HepG2 (cell line): ENCODE measurements around the gene PIKFYVE. TPM values are rescaled to one million over a fixed set of nuclear protein-coding genes. Genes with fewer than 3 reads are reported as not detected.

Experiments
- CBX2 ChIP-seq, 2 experiments: fragments of 200-600 bp in 1 of 2; sonication (generic); formaldehyde crosslinking in 1 of 2; IDR thresholded peaks; 2 replicates each; pipeline versions ENCODE4 v1.7.0 to v1.8.1; 2018 to 2022; ENCODE audit warnings: low read depth in 2 of 2, low read length in 1 of 2, mild to moderate bottlenecking in 1 of 2, missing genetic modification reagents in 1 of 2
- HDAC2 ChIP-seq: sonication (generic); formaldehyde crosslinking; IDR thresholded peaks from 2 replicates; pipeline ENCODE4 v1.4.0; 2020; ENCODE audit warnings: missing genetic modification reagents
- HOXA3 ChIP-seq: sonication (generic); formaldehyde crosslinking; IDR thresholded peaks from 2 replicates; pipeline ENCODE4 v1.5.0; 2020; ENCODE audit warnings: missing genetic modification reagents
- MAF1 ChIP-seq: sonication (generic); formaldehyde crosslinking; IDR thresholded peaks from 2 replicates; pipeline ENCODE4 v1.5.0; 2020; ENCODE audit warnings: missing genetic modification reagents, borderline replicate concordance
- MXD3 ChIP-seq: IDR thresholded peaks from 2 replicates; pipeline ENCODE4 v1.6.1; 2016; ENCODE audit warnings: mild to moderate bottlenecking, missing biosample characterization, missing genetic modification reagents
- NCOA1 ChIP-seq: sonication (generic); formaldehyde crosslinking; IDR thresholded peaks from 2 replicates; pipeline ENCODE4 v1.9.0; 2021; ENCODE audit warnings: missing genetic modification reagents
- NR3C1 ChIP-seq: sonication (generic); formaldehyde crosslinking; IDR thresholded peaks from 2 replicates; pipeline ENCODE4 v1.4.0; 2020; ENCODE audit warnings: missing genetic modification reagents
- ONECUT2 ChIP-seq: sonication (generic); formaldehyde crosslinking; IDR thresholded peaks from 2 replicates; pipeline ENCODE4 v1.4.0; 2020; ENCODE audit warnings: missing genetic modification reagents
- SCMH1 ChIP-seq: sonication (generic); formaldehyde crosslinking; IDR thresholded peaks from 2 replicates; pipeline ENCODE4 v1.9.0; 2021; ENCODE audit warnings: missing genetic modification reagents, mild to moderate bottlenecking, borderline replicate concordance
- SMC3 ChIP-seq: IDR thresholded peaks from 2 replicates; pipeline ENCODE4 v1.6.1; 2011; ENCODE audit warnings: low read length, improper control_type of control experiment
- XBP1 ChIP-seq: sonication (generic); formaldehyde crosslinking; IDR thresholded peaks from 2 replicates; pipeline ENCODE4 v1.5.0; 2020; ENCODE audit warnings: missing genetic modification reagents
- ZNF556 ChIP-seq: sonication (generic); formaldehyde crosslinking; IDR thresholded peaks from 2 replicates; pipeline ENCODE4 v1.4.0; 2020; ENCODE audit warnings: mild to moderate bottlenecking, missing genetic modification reagents, borderline replicate concordance
- ZNF773 ChIP-seq: sonication (generic); formaldehyde crosslinking; IDR thresholded peaks from 2 replicates; pipeline ENCODE4 v1.4.0; 2020; ENCODE audit warnings: missing genetic modification reagents, borderline replicate concordance
- ZNF879 ChIP-seq: sonication (generic); formaldehyde crosslinking; IDR thresholded peaks from 2 replicates; pipeline ENCODE4 v1.8.1; 2023; ENCODE audit warnings: missing genetic modification reagents
- ZSCAN5A ChIP-seq: sonication (generic); formaldehyde crosslinking; IDR thresholded peaks from 2 replicates; pipeline ENCODE4 v1.8.0; 2022; ENCODE audit warnings: mild to moderate bottlenecking, missing genetic modification reagents, borderline replicate concordance
- polyA plus RNA-seq, 8 experiments: library from polyadenylated mRNA; depleted of rRNA in 3 of 8; stranded (reverse) in 7 of 8; unstranded in 1 of 8; fragments of >200 nt; fragmentation: Illumina TruSeq in 4 of 8; extraction: Trizol in 4 of 8; gene quantifications; 2 replicates each; pipeline versions ENCODE4 v1.2.1 to v1.2.3, GENCODE V29; 2011 to 2016; ENCODE audit warnings: low read depth in 4 of 8, missing spikeins in 1 of 8, mixed read lengths in 1 of 8; ENCODE audit not compliant: insufficient read depth in 1 of 8
- total RNA-seq, 5 experiments: library from RNA; depleted of rRNA; stranded (reverse); fragments of >200 nt; fragmentation: Illumina TruSeq; extraction: Trizol; gene quantifications; 2 replicates each; pipeline ENCODE4 v1.2.3, GENCODE V29; 2016; ENCODE audit warnings: low read depth in 1 of 5
- TF ChIP-seq, protein P1 (sequence below): sonication (generic); formaldehyde crosslinking; IDR thresholded peaks from 2 replicates; pipeline ENCODE4 v1.4.0; 2020; ENCODE audit warnings: missing genetic modification reagents
- TF ChIP-seq, protein P2 (sequence below): sonication (generic); formaldehyde crosslinking; IDR thresholded peaks from 2 replicates; pipeline ENCODE4 v1.4.0; 2020; ENCODE audit warnings: missing genetic modification reagents; ENCODE audit errors: not compliant biosample characterization
- TF ChIP-seq, protein P3 (sequence below): sonication (generic); formaldehyde crosslinking; IDR thresholded peaks from 2 replicates; pipeline ENCODE4 v1.4.0; 2020; ENCODE audit warnings: mild to moderate bottlenecking, missing genetic modification reagents
- TF ChIP-seq, protein P4 (sequence below): sonication (generic); formaldehyde crosslinking; IDR thresholded peaks from 2 replicates; pipeline ENCODE4 v1.5.0; 2020; ENCODE audit warnings: mild to moderate bottlenecking, missing genetic modification reagents

The PIKFYVE gene
- total and polyA plus RNA-seq, 2 of the 13 experiments (the other 11 are each of a cell fraction or from before 2014, with no cell fraction given) = 20.2 to 21.7 TPM

DNA sequence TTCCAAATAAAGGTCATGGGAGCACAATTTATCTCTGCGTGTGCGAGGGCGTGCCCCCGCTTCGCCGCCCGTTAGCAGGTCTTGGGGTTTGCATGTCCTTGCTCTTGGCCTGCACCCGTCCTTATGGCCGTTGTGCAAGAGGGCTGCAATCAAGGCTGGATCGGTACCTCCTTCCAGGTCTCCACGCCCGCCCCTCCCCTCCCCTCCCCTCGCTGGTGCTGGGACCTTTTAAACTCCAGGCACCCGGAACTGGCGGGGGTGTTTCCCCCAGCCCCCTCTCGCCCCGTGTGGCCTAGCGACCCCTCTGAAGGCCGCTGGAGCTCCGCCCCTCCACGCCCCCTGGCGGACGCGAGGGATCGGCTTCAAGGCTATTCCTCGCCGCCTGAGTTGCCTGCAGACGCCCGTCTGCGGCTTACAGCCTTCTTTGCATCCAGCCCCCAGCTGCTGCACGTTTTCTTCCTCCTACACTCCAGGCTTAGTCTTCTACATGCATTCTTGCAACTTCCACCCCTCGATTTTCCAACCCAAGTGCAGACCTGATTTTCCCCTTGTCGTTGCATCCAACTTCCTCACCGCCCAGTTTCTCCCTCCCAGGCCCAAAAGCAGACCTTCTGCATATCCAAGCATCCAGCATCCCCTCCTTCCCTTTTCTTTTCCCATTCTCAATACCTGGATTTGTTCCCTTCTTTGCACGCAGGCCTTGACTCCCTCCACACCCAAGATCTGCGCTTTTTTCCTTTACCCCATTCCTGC is 11.8 kb upstream of the PIKFYVE start (continued):
- TF ChIP-seq ONECUT2 (CRISPR knock-in tag) (peak; percentile 48; the same call in 1 of the 2 replicates), ZSCAN5A (CRISPR knock-in tag) (peak; percentile 68), SCMH1 (no peak), HDAC2 (peak; percentile 98), MXD3 (CRISPR knock-in tag) (peak; percentile 78), ZNF556 (peak; percentile 66; the same call in 1 of the 2 replicates), ZNF879 (CRISPR knock-in tag) (peak; percentile 41), SMC3 (no peak; the same call in 1 of the 2 replicates), HOXA3 (CRISPR knock-in tag) (peak; percentile 96), MAF1 (peak; percentile 38; the same call in 1 of the 2 replicates), NCOA1 (CRISPR knock-in tag) (peak; percentile 59; the same call in 1 of the 2 replicates), XBP1 (CRISPR knock-in tag) (no peak; the same call in 1 of the 2 replicates), CBX2 (IDR thresholded peaks at IDR 0.05; ENCODE audit: low read depth, low read length) (no peak), CBX2 (CRISPR knock-in tag; IDR thresholded peaks at IDR 0.05; ENCODE audit: low read depth) (0 out of 2 replicates have a peak, but pooled peaks have one; percentile 11), NR3C1 (CRISPR knock-in tag) (no peak), ZNF773 (CRISPR knock-in tag) (no peak)
- TF ChIP-seq, protein P1, sequence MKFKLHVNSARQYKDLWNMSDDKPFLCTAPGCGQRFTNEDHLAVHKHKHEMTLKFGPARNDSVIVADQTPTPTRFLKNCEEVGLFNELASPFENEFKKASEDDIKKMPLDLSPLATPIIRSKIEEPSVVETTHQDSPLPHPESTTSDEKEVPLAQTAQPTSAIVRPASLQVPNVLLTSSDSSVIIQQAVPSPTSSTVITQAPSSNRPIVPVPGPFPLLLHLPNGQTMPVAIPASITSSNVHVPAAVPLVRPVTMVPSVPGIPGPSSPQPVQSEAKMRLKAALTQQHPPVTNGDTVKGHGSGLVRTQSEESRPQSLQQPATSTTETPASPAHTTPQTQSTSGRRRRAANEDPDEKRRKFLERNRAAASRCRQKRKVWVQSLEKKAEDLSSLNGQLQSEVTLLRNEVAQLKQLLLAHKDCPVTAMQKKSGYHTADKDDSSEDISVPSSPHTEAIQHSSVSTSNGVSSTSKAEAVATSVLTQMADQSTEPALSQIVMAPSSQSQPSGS (CRISPR knock-in tag) = peak; percentile 84; the same call in 1 of the 2 replicates
- TF ChIP-seq, protein P2, sequence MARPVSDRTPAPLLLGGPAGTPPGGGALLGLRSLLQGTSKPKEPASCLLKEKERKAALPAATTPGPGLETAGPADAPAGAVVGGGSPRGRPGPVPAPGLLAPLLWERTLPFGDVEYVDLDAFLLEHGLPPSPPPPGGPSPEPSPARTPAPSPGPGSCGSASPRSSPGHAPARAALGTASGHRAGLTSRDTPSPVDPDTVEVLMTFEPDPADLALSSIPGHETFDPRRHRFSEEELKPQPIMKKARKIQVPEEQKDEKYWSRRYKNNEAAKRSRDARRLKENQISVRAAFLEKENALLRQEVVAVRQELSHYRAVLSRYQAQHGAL (CRISPR knock-in tag) = no peak
- TF ChIP-seq, protein P3, sequence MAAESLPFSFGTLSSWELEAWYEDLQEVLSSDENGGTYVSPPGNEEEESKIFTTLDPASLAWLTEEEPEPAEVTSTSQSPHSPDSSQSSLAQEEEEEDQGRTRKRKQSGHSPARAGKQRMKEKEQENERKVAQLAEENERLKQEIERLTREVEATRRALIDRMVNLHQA (CRISPR knock-in tag) = peak; percentile 97
- TF ChIP-seq, protein P4, sequence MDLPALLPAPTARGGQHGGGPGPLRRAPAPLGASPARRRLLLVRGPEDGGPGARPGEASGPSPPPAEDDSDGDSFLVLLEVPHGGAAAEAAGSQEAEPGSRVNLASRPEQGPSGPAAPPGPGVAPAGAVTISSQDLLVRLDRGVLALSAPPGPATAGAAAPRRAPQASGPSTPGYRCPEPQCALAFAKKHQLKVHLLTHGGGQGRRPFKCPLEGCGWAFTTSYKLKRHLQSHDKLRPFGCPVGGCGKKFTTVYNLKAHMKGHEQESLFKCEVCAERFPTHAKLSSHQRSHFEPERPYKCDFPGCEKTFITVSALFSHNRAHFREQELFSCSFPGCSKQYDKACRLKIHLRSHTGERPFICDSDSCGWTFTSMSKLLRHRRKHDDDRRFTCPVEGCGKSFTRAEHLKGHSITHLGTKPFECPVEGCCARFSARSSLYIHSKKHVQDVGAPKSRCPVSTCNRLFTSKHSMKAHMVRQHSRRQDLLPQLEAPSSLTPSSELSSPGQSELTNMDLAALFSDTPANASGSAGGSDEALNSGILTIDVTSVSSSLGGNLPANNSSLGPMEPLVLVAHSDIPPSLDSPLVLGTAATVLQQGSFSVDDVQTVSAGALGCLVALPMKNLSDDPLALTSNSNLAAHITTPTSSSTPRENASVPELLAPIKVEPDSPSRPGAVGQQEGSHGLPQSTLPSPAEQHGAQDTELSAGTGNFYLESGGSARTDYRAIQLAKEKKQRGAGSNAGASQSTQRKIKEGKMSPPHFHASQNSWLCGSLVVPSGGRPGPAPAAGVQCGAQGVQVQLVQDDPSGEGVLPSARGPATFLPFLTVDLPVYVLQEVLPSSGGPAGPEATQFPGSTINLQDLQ (CRISPR knock-in tag) = no peak
